ENCODE measurements around the gene CGREF1. TPM values are rescaled to one million over a fixed set of nuclear protein-coding genes. Genes with fewer than 3 reads are reported as not detected.

Gene CGREF1
- total RNA-seq, 1 experiment from 2014 or later, result 4.0 TPM

DNA sequence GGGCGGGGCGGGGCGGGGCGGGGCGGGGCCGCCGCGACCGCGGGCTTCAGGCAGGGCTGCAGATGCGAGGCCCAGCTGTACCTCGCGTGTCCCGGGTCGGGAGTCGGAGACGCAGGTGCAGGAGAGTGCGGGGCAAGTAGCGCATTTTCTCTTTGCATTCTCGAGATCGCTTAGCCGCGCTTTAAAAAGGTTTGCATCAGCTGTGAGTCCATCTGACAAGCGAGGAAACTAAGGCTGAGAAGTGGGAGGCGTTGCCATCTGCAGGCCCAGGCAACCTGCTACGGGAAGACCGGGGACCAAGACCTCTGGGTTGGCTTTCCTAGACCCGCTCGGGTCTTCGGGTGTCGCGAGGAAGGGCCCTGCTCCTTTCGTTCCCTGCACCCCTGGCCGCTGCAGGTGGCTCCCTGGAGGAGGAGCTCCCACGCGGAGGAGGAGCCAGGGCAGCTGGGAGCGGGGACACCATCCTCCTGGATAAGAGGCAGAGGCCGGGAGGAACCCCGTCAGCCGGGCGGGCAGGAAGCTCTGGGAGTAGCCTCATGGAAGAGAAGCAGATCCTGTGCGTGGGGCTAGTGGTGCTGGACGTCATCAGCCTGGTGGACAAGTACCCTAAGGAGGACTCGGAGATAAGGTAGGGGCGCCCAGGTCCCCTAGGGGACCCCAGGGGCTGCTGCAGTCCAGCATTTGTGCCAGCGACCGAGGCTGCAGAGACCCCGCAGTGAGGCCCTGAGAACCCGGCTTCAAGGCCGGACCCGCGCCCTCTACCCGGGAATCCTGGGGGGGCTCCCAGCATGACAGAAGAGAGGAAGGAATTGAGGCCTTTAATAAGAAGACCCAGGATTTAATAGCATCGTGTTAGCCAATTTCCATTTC is 32.0 kb downstream of the CGREF1 start, which contains the start of gene KHK:
Gene KHK, plus strand, starts transcription at position 49 of the 870 bp plus-strand sequence. Its CDS starts 488 bp downstream, at position 537.
- no peak for DNase-seq (ENCODE audit: low read depth, low spot score)
- Histone ChIP-seq H3K9me3 (ENCODE audit: control insufficient read depth in 1 of 2, insufficient read depth in 1 of 2, low read depth in 1 of 2, low read length in 2 of 2) (no peaks in the 10 kb centered on the region), H3K4me1 (ENCODE audit: control insufficient read depth in 1 of 2, insufficient read depth in 2 of 2, low read length in 2 of 2) (peaks cover 6 to 28% of the 10 kb centered on the region in 2 experiments), H4K20me1 (ENCODE audit: insufficient read depth) (no peaks in the 10 kb centered on the region), H3K36me3 (ENCODE audit: control insufficient read depth in 1 of 2, insufficient read depth in 2 of 2, low read length in 2 of 2) (no peaks in the 10 kb centered on the region), H3K27me3 (ENCODE audit: insufficient read depth, low read length) (no peaks in the 10 kb centered on the region), H3K9me2 (ENCODE audit: insufficient read depth) (no peaks in the 10 kb centered on the region), H3K27ac (ENCODE audit: low read depth, low read length) (peak within 1 kb of the TSS; percentile 77), H3K9ac (ENCODE audit: low read length) (peak within 1 kb of the TSS; percentile 79), H3K4me3 (replicated peaks in 1 of 2; ENCODE audit: low read depth in 1 of 2, low read length in 2 of 2) (peak within 1 kb of the TSS; percentile 57 to 61), H3K79me2 (ENCODE audit: insufficient read depth, low read length) (no peaks in the 10 kb centered on the region), H2AFZ (ENCODE audit: low read depth, low read length, poor library complexity, severe bottlenecking) (peak within 1 kb of the TSS; percentile 70), H3K4me2 (ENCODE audit: low read length) (peak within 1 kb of the TSS; percentile 98)
- 0 out of 2 replicates have a peak, but pooled peaks have one; percentile 0 for TF ChIP-seq POLR2AphosphoS5 (IDR thresholded peaks at IDR 0.05; ENCODE audit: low read depth, low read length)
- no peak for TF ChIP-seq ZFX (IDR thresholded peaks at IDR 0.05)
- no peak for TF ChIP-seq RAD21 (IDR thresholded peaks at IDR 0.05; ENCODE audit: low read depth)
- peak; percentile 68 for ATAC-seq
- no TSS peak for BruUV-seq (replicated peaks)
- ChIA-PET RAD21 (ENCODE audit: low non-redundant PET in 1 of 2, low total read pairs in 2 of 2, uncharacterized antibody in 2 of 2, unreplicated experiment in 2 of 2) (no interaction called here), CTCF (interaction anchor here (0.6 to 2.6 kb wide), 11 partner anchors 13 to 241 kb away, joined by 3 to 14 read pairs (median 4); partner anchors contain the start of gene OST4), POLR2A (interaction anchor here (0.7 to 1.0 kb wide), 2 partner anchors 20 to 36 kb away, joined by 3 read pairs; no protein-coding TSS in a partner anchor)
- intact Hi-C loops (cut with micrococcal nuclease), result loop anchor here (2.0 kb wide), 1 partner anchor 240 kb away; no protein-coding TSS in a partner anchor

DNA sequence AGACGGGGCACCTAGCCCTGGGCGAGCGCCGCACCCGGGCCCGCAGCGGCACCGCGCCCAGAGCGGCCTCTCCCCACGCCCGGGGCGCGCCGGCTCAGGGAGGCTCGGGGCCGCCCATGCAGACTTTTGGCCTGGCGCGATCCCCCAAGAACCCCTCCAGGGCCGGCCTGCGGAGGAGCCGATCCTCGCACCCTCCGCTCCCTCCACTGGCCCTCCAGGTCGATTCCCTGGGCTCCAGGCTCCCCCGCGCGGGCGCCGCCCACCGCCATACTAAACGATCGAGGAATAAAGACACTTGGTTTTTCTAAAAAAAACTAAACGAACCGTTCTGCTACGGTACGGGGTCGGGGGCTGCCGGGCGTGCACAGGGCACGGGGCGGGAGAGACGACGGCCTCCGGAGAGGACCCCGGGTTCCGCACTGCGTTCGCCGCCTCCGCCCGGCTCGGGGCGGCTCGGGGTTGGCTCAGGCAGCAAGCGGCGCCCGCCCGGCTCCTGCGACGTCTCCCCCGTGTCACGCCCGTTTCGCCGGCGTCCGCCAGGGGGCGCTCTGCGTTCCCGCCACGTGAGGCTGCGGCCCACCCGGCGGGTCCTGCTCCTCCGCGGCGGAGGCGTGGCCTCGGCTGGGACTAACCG is 32.7 kb downstream of the CGREF1 start:
- Histone ChIP-seq H3K4me2 (ENCODE audit: low read length) (peak overlapping the region; percentile 98), H3K79me2 (ENCODE audit: insufficient read depth, low read length) (no peaks in the 10 kb centered on the region), H3K36me3 (ENCODE audit: control insufficient read depth in 1 of 2, insufficient read depth in 2 of 2, low read length in 2 of 2) (no peaks in the 10 kb centered on the region), H3K9me3 (ENCODE audit: control insufficient read depth in 1 of 2, insufficient read depth in 1 of 2, low read depth in 1 of 2, low read length in 2 of 2) (no peaks in the 10 kb centered on the region), H3K9me2 (ENCODE audit: insufficient read depth) (no peaks in the 10 kb centered on the region), H3K4me1 (ENCODE audit: control insufficient read depth in 1 of 2, insufficient read depth in 2 of 2, low read length in 2 of 2) (peaks cover 13 to 35% of the 10 kb centered on the region in 2 experiments), H2AFZ (ENCODE audit: low read depth, low read length, poor library complexity, severe bottlenecking) (peak overlapping the region; percentile 54), H3K9ac (ENCODE audit: low read length) (peak overlapping the region; percentile 79), H3K27me3 (ENCODE audit: insufficient read depth, low read length) (no peaks in the 10 kb centered on the region), H4K20me1 (ENCODE audit: insufficient read depth) (no peaks in the 10 kb centered on the region), H3K27ac (ENCODE audit: low read depth, low read length) (peak overlapping the region; percentile 77), H3K4me3 (replicated peaks in 1 of 2; ENCODE audit: low read depth in 1 of 2, low read length in 2 of 2) (peak overlapping the region; percentile 57 to 61)
- ChIA-PET RAD21 (ENCODE audit: low non-redundant PET in 1 of 2, low total read pairs in 2 of 2, uncharacterized antibody in 2 of 2, unreplicated experiment in 2 of 2) (no interaction called here), POLR2A (interaction anchor here (1.0 kb wide), 1 partner anchor 36 kb away, joined by 3 read pairs; no protein-coding TSS in a partner anchor), CTCF (interaction anchor here (0.9 to 3.1 kb wide), 9 partner anchors 14 to 193 kb away, joined by 3 to 15 read pairs (median 4); partner anchors contain the start of gene OST4)
- ATAC-seq (peak; percentile 85), DNase-seq (ENCODE audit: low read depth, low spot score) (peak; percentile 77)
- no TSS peak for BruUV-seq (replicated peaks)
- intact Hi-C loops (cut with micrococcal nuclease), result loop anchor here (2.0 kb wide), 1 partner anchor 239 kb away; no protein-coding TSS in a partner anchor
- TF ChIP-seq ELF1 (IDR thresholded peaks at IDR 0.05; ENCODE audit: borderline replicate concordance, low read depth), result no peak
- TF ChIP-seq SRF (IDR thresholded peaks at IDR 0.05; ENCODE audit: low read depth), result no peak
- TF ChIP-seq, protein P1, sequence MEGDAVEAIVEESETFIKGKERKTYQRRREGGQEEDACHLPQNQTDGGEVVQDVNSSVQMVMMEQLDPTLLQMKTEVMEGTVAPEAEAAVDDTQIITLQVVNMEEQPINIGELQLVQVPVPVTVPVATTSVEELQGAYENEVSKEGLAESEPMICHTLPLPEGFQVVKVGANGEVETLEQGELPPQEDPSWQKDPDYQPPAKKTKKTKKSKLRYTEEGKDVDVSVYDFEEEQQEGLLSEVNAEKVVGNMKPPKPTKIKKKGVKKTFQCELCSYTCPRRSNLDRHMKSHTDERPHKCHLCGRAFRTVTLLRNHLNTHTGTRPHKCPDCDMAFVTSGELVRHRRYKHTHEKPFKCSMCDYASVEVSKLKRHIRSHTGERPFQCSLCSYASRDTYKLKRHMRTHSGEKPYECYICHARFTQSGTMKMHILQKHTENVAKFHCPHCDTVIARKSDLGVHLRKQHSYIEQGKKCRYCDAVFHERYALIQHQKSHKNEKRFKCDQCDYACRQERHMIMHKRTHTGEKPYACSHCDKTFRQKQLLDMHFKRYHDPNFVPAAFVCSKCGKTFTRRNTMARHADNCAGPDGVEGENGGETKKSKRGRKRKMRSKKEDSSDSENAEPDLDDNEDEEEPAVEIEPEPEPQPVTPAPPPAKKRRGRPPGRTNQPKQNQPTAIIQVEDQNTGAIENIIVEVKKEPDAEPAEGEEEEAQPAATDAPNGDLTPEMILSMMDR (IDR thresholded peaks at IDR 0.05 in 2 of 3, conservative IDR thresholded peaks at IDR 0.05 in 1 of 3; ENCODE audit: borderline replicate concordance in 1 of 3, insufficient read depth in 1 of 3, low read depth in 2 of 3, low read length in 2 of 3), result peak in 2 of 3 experiments; percentile 53 to 73; a peak in 4 of 6 replicates
- TF ChIP-seq YY1 (IDR thresholded peaks at IDR 0.05; ENCODE audit: extremely low read depth, insufficient replicate concordance, low read depth, low read length), result no peak
- TF ChIP-seq CEBPB (IDR thresholded peaks at IDR 0.05; ENCODE audit: low read depth), result no peak
- TF ChIP-seq FOSL1 (IDR thresholded peaks at IDR 0.05; ENCODE audit: low read depth), result no peak
- TF ChIP-seq EZH2 (IDR thresholded peaks at IDR 0.05), result no peak
- TF ChIP-seq ZFX (IDR thresholded peaks at IDR 0.05), result peak; percentile 81; the same call in 1 of the 2 replicates
- peak; percentile 73 for TF ChIP-seq POLR2AphosphoS5 (IDR thresholded peaks at IDR 0.05; ENCODE audit: low read depth, low read length)
- no peak for TF ChIP-seq SP1 (IDR thresholded peaks at IDR 0.05; ENCODE audit: low read depth)
- TF ChIP-seq, protein P2, sequence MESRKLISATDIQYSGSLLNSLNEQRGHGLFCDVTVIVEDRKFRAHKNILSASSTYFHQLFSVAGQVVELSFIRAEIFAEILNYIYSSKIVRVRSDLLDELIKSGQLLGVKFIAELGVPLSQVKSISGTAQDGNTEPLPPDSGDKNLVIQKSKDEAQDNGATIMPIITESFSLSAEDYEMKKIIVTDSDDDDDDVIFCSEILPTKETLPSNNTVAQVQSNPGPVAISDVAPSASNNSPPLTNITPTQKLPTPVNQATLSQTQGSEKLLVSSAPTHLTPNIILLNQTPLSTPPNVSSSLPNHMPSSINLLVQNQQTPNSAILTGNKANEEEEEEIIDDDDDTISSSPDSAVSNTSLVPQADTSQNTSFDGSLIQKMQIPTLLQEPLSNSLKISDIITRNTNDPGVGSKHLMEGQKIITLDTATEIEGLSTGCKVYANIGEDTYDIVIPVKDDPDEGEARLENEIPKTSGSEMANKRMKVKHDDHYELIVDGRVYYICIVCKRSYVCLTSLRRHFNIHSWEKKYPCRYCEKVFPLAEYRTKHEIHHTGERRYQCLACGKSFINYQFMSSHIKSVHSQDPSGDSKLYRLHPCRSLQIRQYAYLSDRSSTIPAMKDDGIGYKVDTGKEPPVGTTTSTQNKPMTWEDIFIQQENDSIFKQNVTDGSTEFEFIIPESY (IDR thresholded peaks at IDR 0.05; ENCODE audit: extremely low read depth, insufficient replicate concordance, low read length), result no peak

Data from HCT116 (cell line).